Upper lobe of right lung (tissue), 1 donor: ENCODE results near the gene OFD1. TPM values are rescaled to one million over a fixed set of nuclear protein-coding genes. Genes with fewer than 3 reads are reported as not detected.
A peak's percentile ranks its signal among the peaks of the same experiment; 100 is the strongest.

Experiments used
- ATAC-seq: fragments of 200-7000 bp; cut with Tn5 transposase; one replicate; pipeline ENCODE4 v1.9.1; 2020; ENCODE audit warnings: mild to moderate bottlenecking, moderate library complexity
- DNase-seq: peaks from one replicate; pipeline ENCODE4 v3.0.0-alpha.2; 2020
- H3K27ac ChIP-seq: fragments of 200-600 bp; one replicate; pipeline ENCODE4 v1.8.0; 2022
- H3K27me3 ChIP-seq: fragments of 200-600 bp; one replicate; pipeline ENCODE4 v1.8.0; 2022; ENCODE audit warnings: mild to moderate bottlenecking
- H3K36me3 ChIP-seq: fragments of 200-600 bp; one replicate; pipeline ENCODE4 v1.8.0; 2022
- H3K4me1 ChIP-seq: fragments of 200-600 bp; one replicate; pipeline ENCODE4 v1.8.0; 2022
- H3K4me3 ChIP-seq: fragments of 200-600 bp; one replicate; pipeline ENCODE4 v1.8.0; 2022; ENCODE audit warnings: mild to moderate bottlenecking
- H3K9me3 ChIP-seq: fragments of 200-600 bp; one replicate; pipeline ENCODE4 v1.8.0; 2022
- intact Hi-C: fragments of 100-400 bp; cut with DNase I; formaldehyde crosslinking; loops from one replicate; pipeline ENCODE4 v1.11.0; 2022
- long read RNA-seq: library from polyadenylated mRNA; unstranded; transcript quantifications from one replicate; pipeline ENCODE4 v2.0.0, GENCODE V29; 2021
- total RNA-seq: library from RNA; stranded (reverse); fragmentation: NEBNext Ultra II Directional; extraction: Animal tissue kit (Norgen Biotek cat#: 25700); gene quantifications from one replicate; pipeline ENCODE4 v1.2.1, GENCODE V29; 2021
- TF ChIP-seq, protein P1 (sequence below): fragments of 200-600 bp; IDR thresholded peaks from one replicate; pipeline ENCODE4 v1.8.0; 2022; ENCODE audit warnings: antibody characterized with exemption
- donor health status: DM: no; HTN: yes; CAD: no; lungs with severe emphysema.

OFD1 gene
- total RNA-seq = 36.5 TPM
- long read RNA-seq, full-length matches to known transcripts = 12 of 49 reads
- long read RNA-seq, partial matches to known transcripts = 10 of 49 reads
- long read RNA-seq, other reads (novel, unspliced or antisense) = 27 of 49 reads

DNA sequence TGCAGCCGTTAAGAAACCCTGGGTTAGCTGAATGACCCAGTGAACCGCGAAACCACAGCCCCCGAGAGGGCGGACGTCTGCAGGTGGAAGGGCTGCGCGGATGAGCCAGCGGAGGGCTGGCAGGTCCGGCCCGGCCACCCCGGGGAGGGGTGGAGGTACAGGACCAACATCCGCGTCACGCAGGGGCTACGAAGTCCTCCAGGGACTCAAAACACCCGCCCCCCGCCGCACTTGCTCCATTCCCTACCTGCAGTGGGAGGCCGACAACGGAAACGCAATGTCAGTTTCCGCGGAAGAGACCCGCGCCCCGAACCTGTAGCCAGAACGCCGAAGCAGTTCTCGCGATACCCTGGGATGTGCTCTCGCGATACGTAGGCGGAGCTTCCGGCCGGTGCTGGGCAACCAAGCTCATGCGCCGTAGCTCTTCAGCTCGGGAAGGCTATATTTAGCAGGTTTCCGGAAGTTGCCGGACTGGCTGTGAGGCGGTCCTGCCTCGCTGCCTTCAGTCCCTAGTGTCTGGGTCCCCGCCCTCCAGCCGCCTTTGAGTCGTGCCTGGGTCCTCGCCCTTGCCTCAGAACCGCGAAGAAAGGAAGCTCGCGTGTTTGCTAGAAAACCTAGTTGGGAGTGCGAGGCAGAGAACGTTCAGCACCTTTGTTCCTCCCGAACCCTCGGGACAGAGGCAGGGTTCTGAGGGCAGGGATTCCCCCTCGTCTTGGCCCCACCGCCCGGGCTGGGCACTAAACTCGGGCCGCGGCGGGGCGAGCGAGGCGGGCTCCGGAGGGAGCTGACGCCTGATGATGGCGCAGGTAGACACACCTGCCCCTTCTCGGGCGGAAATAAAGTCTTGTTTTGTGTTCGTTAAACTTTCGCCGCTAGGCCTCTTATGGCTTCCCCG, at the start of gene OFD1, which contains the start of gene TRAPPC2:
TSS of gene OFD1 (plus strand) at position 471 of the 895 bp plus-strand sequence. CDS start at position 795, 324 bp downstream.
TSS of gene TRAPPC2 (minus strand) at position 343 of the 895 bp plus-strand sequence. CDS start 14,657 bp downstream, outside the sequence.
- peak; percentile 93 for DNase-seq
- peak within 1 kb of the TSS; percentile 88 for H3K27ac ChIP-seq
- H3K27me3 ChIP-seq = no peaks in the 10 kb centered on the region
- no peaks in the 10 kb centered on the region for H3K4me1 ChIP-seq
- intact Hi-C loops = no loop called here
- peak within 1 kb of the TSS; percentile 70 for H3K4me3 ChIP-seq
- no peaks in the 10 kb centered on the region for H3K9me3 ChIP-seq
- TF ChIP-seq, protein P1, sequence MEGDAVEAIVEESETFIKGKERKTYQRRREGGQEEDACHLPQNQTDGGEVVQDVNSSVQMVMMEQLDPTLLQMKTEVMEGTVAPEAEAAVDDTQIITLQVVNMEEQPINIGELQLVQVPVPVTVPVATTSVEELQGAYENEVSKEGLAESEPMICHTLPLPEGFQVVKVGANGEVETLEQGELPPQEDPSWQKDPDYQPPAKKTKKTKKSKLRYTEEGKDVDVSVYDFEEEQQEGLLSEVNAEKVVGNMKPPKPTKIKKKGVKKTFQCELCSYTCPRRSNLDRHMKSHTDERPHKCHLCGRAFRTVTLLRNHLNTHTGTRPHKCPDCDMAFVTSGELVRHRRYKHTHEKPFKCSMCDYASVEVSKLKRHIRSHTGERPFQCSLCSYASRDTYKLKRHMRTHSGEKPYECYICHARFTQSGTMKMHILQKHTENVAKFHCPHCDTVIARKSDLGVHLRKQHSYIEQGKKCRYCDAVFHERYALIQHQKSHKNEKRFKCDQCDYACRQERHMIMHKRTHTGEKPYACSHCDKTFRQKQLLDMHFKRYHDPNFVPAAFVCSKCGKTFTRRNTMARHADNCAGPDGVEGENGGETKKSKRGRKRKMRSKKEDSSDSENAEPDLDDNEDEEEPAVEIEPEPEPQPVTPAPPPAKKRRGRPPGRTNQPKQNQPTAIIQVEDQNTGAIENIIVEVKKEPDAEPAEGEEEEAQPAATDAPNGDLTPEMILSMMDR = no peak
- no peaks in the 10 kb centered on the region for H3K36me3 ChIP-seq
- ATAC-seq = peak; percentile 100

GRCh38 chrX:13685126-13685763, 49.3 kb upstream of the OFD1 start:
- Histone ChIP-seq H3K4me1 (peaks cover 5% of the 10 kb centered on the region), H3K27ac (no peak overlapping the region), H3K9me3 (no peaks in the 10 kb centered on the region), H3K4me3 (no peak overlapping the region), H3K36me3 (no peaks in the 10 kb centered on the region), H3K27me3 (no peaks in the 10 kb centered on the region)
- DNase-seq (no peak), ATAC-seq (no peak)
- intact Hi-C loops = no loop called here
- TF ChIP-seq, protein P1 = no peak

DNA sequence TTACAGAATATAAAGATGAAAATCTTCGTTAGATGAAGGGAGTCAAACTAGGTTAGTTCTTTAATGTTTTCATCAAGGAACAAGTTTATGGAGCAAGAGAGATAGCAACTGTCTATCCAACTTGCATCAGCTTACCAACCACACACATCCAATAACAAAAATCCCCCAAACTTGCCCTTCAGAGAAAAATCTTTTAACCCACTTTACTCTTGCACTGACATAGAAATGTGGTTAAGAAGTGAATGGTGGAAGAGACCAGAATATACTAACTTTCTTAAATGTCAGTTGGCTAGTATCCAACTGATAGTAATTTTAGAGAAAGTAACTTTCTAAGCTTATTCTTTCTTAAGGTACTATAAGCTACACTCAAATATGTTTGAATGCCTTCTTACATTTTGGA, 47.3 kb upstream of the OFD1 start:
- Histone ChIP-seq H3K4me1 (peaks cover 5% of the 10 kb centered on the region), H3K9me3 (no peaks in the 10 kb centered on the region), H3K27me3 (no peaks in the 10 kb centered on the region), H3K27ac (no peak overlapping the region), H3K4me3 (no peak overlapping the region), H3K36me3 (no peaks in the 10 kb centered on the region)
- ATAC-seq = no peak
- DNase-seq = no peak
- intact Hi-C loops = no loop called here
- TF ChIP-seq, protein P1 = no peak

GRCh38 chrX:13688384-13688957, 46.1 kb upstream of the OFD1 start:
- TF ChIP-seq, protein P1 = no peak
- peak overlapping the region; percentile 91 for H3K27ac ChIP-seq
- no peak for DNase-seq
- no peaks in the 10 kb centered on the region for H3K27me3 ChIP-seq
- no peaks in the 10 kb centered on the region for H3K36me3 ChIP-seq
- peak overlapping the region; percentile 64 for H3K4me3 ChIP-seq
- ATAC-seq = no peak
- peaks cover 13% of the 10 kb centered on the region for H3K4me1 ChIP-seq
- intact Hi-C loops = no loop called here
- no peaks in the 10 kb centered on the region for H3K9me3 ChIP-seq

DNA sequence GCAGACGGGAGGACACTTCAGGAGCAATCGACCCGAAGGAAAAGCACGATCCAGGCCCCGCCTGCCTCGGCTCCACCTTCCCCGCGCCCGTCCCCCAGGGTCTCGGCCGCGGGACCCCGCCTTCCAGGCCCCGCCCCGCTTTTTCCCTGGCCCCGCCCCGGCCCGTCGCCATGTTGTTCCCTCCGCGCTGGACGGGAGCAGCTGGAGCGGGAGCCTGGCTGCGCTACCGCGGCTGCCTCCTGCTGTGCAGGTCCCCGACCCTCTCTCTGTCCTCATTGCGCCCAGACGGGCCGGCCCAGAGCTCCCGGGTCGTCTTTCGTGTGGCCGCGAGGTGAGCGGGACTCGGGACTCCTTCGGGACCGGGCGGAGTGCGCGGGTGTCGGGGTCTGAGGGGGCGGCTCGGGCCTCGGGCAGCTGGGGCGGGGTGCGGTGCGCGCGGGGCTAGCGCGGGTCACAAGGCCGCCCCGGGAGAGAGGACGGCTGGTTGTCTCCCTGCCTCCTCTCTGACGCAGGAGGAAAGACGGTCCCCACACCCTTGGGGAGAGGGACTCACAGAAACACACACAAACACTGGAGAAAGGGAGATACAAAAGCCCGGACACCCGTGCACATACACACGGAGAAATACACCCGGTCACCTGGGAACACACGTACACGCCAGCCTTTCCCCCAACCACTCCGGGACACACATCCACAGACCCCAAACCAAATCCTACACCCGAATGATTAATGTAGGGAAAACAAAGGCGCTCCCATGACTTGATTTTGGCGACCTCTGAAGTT, 45.4 kb upstream of the OFD1 start, which contains the start of gene RAB9A:
TSS of gene RAB9A (plus strand) at position 171 of the 783 bp plus-strand sequence. CDS start 19,619 bp downstream, outside the sequence.
- Histone ChIP-seq H3K36me3 (no peaks in the 10 kb centered on the region), H3K9me3 (no peaks in the 10 kb centered on the region), H3K27ac (peak within 1 kb of the TSS; percentile 91), H3K4me3 (peak within 1 kb of the TSS; percentile 64), H3K27me3 (no peaks in the 10 kb centered on the region), H3K4me1 (peaks cover 13% of the 10 kb centered on the region)
- intact Hi-C loops = no loop called here
- DNase-seq (peak; percentile 93), ATAC-seq (peak; percentile 100)
- TF ChIP-seq, protein P1 = no peak
